Uterus (tissue), 2 donors: ENCODE results near the gene HMGB3.

Source experiments
- POLR2A ChIP-seq, 2 donors: fragments of 450-650 bp; IDR thresholded peaks; one replicate each; pipeline ENCODE4 v1.6.1; 2016; ENCODE audit warnings: antibody characterized with exemption in 2 of 2, mild to moderate bottlenecking in 1 of 2, moderate library complexity in 1 of 2
- TF ChIP-seq, protein P1 (sequence below), 4 experiments: fragments of 200-600 bp in 2 of 4; fragments of 450-650 bp in 2 of 4; sonication (generic) in 2 of 4; IDR thresholded peaks; one replicate each; pipeline ENCODE4 v1.5.1; 2016 to 2019; ENCODE audit warnings: antibody characterized with exemption in 4 of 4, mild to moderate bottlenecking in 2 of 4, moderate library complexity in 1 of 4

DNA sequence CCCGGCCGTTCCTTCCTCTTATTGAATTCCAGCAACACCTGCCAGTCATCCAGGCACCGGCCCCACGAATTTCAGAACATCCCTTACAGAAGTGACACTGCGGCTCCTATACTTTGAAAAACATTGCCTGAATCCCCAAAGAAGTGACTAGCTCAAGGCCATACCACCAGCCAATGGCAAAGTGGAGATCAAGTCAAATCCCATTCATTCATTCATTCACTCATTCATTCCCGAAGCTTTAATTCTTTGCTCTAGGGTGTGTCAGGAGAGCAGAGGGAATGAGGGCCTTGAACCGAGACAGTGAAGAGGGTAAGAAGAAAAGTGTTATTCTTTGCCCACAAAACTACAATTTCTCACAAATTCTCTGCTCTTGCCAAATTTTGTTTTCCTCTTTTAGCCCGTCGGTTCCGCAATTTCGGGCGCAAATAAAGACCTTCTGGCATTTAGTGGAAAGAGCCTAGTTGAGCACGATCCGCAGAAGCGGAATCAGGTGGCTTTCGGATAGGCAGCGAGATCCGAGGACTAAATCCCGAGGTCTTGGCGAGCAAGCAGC lies 824 bp upstream of the HMGB3 start:
- TF ChIP-seq, protein P1, sequence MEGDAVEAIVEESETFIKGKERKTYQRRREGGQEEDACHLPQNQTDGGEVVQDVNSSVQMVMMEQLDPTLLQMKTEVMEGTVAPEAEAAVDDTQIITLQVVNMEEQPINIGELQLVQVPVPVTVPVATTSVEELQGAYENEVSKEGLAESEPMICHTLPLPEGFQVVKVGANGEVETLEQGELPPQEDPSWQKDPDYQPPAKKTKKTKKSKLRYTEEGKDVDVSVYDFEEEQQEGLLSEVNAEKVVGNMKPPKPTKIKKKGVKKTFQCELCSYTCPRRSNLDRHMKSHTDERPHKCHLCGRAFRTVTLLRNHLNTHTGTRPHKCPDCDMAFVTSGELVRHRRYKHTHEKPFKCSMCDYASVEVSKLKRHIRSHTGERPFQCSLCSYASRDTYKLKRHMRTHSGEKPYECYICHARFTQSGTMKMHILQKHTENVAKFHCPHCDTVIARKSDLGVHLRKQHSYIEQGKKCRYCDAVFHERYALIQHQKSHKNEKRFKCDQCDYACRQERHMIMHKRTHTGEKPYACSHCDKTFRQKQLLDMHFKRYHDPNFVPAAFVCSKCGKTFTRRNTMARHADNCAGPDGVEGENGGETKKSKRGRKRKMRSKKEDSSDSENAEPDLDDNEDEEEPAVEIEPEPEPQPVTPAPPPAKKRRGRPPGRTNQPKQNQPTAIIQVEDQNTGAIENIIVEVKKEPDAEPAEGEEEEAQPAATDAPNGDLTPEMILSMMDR (IDR thresholded peaks at IDR 0.05): no peak
- no peak for TF ChIP-seq POLR2A (IDR thresholded peaks at IDR 0.05)
